Gastrocnemius medialis (tissue), 4 donors: ENCODE measurements around the gene GSK3B.

Experiments
- POLR2A ChIP-seq, 2 donors: fragments of 450-650 bp; IDR thresholded peaks; one replicate each; pipeline ENCODE4 v1.6.1; 2017; ENCODE audit warnings: antibody characterized with exemption in 2 of 2, mild to moderate bottlenecking in 2 of 2, moderate library complexity in 2 of 2
- TF ChIP-seq, protein P1 (sequence below), 5 experiments: fragments of 450-650 bp in 3 of 5; fragments of 200-600 bp in 2 of 5; sonication (generic) in 2 of 5; IDR thresholded peaks in 4 of 5; conservative IDR thresholded peaks in 1 of 5; 1 replicate in 4 of 5; 2 replicates in 1 of 5; pipeline ENCODE4 v1.5.1; 2016 to 2019; ENCODE audit warnings: antibody characterized with exemption in 5 of 5, mild to moderate bottlenecking in 3 of 5, moderate library complexity in 3 of 5

DNA sequence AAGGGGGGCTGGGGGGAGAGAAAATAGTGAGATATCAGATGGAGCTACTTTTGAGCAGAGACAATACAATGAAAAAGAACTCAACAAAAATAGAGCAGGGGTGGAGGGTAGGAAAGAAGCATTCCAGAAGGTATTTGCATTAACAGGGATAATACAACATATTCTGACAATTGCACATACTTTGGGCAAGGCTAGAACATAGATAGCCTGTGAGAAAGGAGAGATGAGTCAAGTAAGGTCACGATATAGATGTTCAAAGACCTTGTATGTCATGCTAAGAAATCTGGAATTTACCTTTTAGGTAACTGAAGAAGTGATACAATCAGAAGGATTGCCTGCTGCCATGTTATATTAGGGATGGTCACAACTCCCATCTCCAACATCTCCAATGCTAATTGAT, 155.2 kb downstream of the GSK3B start:
- TF ChIP-seq, protein P1, sequence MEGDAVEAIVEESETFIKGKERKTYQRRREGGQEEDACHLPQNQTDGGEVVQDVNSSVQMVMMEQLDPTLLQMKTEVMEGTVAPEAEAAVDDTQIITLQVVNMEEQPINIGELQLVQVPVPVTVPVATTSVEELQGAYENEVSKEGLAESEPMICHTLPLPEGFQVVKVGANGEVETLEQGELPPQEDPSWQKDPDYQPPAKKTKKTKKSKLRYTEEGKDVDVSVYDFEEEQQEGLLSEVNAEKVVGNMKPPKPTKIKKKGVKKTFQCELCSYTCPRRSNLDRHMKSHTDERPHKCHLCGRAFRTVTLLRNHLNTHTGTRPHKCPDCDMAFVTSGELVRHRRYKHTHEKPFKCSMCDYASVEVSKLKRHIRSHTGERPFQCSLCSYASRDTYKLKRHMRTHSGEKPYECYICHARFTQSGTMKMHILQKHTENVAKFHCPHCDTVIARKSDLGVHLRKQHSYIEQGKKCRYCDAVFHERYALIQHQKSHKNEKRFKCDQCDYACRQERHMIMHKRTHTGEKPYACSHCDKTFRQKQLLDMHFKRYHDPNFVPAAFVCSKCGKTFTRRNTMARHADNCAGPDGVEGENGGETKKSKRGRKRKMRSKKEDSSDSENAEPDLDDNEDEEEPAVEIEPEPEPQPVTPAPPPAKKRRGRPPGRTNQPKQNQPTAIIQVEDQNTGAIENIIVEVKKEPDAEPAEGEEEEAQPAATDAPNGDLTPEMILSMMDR (IDR thresholded peaks at IDR 0.05 in 4 of 5, conservative IDR thresholded peaks at IDR 0.05 in 1 of 5) = no peak
- TF ChIP-seq POLR2A (IDR thresholded peaks at IDR 0.05) = no peak
